GM12878 (cell line): Measurements from ENCODE around the gene SLAMF9. TPM values are rescaled to one million over a fixed set of nuclear protein-coding genes. Genes with fewer than 3 reads are reported as not detected.

Source experiments
- ATAC-seq: fragments of 200-7000 bp; cut with Tn5 transposase; 3 replicates; pipeline ENCODE4 v1.9.1; 2020; ENCODE audit warnings: mild to moderate bottlenecking, moderate library complexity
- BruUV-seq: library from RNA; stranded (reverse); fragments of 400-500 nt; replicated peaks from 2 replicates; lab custom pipeline; 2021; lab: Mats Ljungman, UMichigan
- CTCF ChIA-PET: fragments of 300-600 bp; sonication (Branson Sonifier 250); formaldehyde crosslinking; extraction: SDS; loops from one replicate; lab custom pipeline; 2021; ENCODE audit warnings: inconsistent platforms; lab: Yijun Ruan, JAX
- POLR2A ChIA-PET: fragments of 350-600 bp; formaldehyde crosslinking; extraction: SDS; loops from one replicate; lab custom pipeline; 2021; ENCODE audit warnings: inconsistent platforms; lab: Charles Lee
- RAD21 ChIA-PET: fragments of 300-600 bp; sonication (Branson Sonifier 250); formaldehyde crosslinking; loops from one replicate; lab custom pipeline; 2023; ENCODE audit warnings: antibody characterized with exemption; ENCODE audit not compliant: unreplicated experiment; lab: Charles Lee
- SMC1A ChIA-PET: fragments of 300-600 bp; sonication (Branson Sonifier 250); formaldehyde crosslinking; loops from one replicate; lab custom pipeline; 2023; ENCODE audit not compliant: unreplicated experiment, uncharacterized antibody; lab: Charles Lee
- DNase-seq: peaks from one replicate; pipeline ENCODE4 v3.0.0-alpha.2; 2011; ENCODE audit warnings: low read depth, low spot score
- FAIRE-seq: peaks from 3 replicates; lab custom pipeline; 2011; peaks lifted over from hg19 to GRCh38; lab: Jason Lieb, UNC
- H2AFZ ChIP-seq: 2 replicates; pipeline ENCODE4 v1.6.0; 2011; ENCODE audit warnings: low read depth, low read length, control low read depth; ENCODE audit not compliant: control insufficient read depth
- H3K27ac ChIP-seq: 2 replicates; pipeline ENCODE4 v1.5.1; 2011; ENCODE audit warnings: control low read depth; ENCODE audit not compliant: control insufficient read depth, insufficient read depth
- H3K27me3 ChIP-seq, 2 experiments: replicated peaks in 1 of 2; 2 replicates each; pipeline versions ENCODE4 v1.6.0 to v1.6.1; 2011; ENCODE audit warnings: low read length in 1 of 2; ENCODE audit not compliant: control insufficient read depth in 2 of 2, insufficient read depth in 2 of 2
- H3K36me3 ChIP-seq, 2 experiments: 2 replicates each; pipeline ENCODE4 v1.5.1; 2011; ENCODE audit warnings: low read length in 1 of 2; ENCODE audit not compliant: control insufficient read depth in 2 of 2, insufficient read depth in 2 of 2
- H3K4me1 ChIP-seq: 2 replicates; pipeline ENCODE4 v1.6.1; 2011; ENCODE audit warnings: mild to moderate bottlenecking, low read length, moderate library complexity, mixed read lengths; ENCODE audit not compliant: control insufficient read depth, insufficient read depth
- H3K4me2 ChIP-seq: 2 replicates; pipeline ENCODE4 v1.6.0; 2011; ENCODE audit warnings: control low read depth; ENCODE audit not compliant: control insufficient read depth, insufficient read depth
- H3K4me3 ChIP-seq: fragments of 200-600 bp; sonication (generic); 2 replicates; pipeline ENCODE4 v1.5.1; 2016
- H3K79me2 ChIP-seq: 2 replicates; pipeline ENCODE4 v1.6.0; 2011; ENCODE audit warnings: low read length; ENCODE audit not compliant: control insufficient read depth, insufficient read depth
- H3K9ac ChIP-seq: 2 replicates; pipeline ENCODE4 v1.8.0; 2011; ENCODE audit warnings: low read length, control low read depth, mixed read lengths; ENCODE audit not compliant: control insufficient read depth, insufficient read depth
- H3K9me3 ChIP-seq: replicated peaks from 3 replicates; pipeline ENCODE4 v1.5.1; 2011; ENCODE audit warnings: mild to moderate bottlenecking, low read length; ENCODE audit not compliant: control insufficient read depth, insufficient read depth
- H4K20me1 ChIP-seq: 2 replicates; pipeline ENCODE4 v1.6.0; 2011; ENCODE audit not compliant: control insufficient read depth, insufficient read depth
- BHLHE40 ChIP-seq, 2 experiments: fragments of 450-650 bp in 1 of 2; IDR thresholded peaks; 2 replicates each; pipeline ENCODE4 v1.6.1; 2011 to 2017; ENCODE audit warnings: low read depth in 2 of 2, borderline replicate concordance in 1 of 2, improper control_type of control experiment in 1 of 2, low read length in 1 of 2, mild to moderate bottlenecking in 1 of 2
- BRCA1 ChIP-seq: IDR thresholded peaks from 2 replicates; pipeline ENCODE4 v1.6.1; 2011; ENCODE audit warnings: low read depth, low read length, improper control_type of control experiment
- CEBPB ChIP-seq, 2 experiments: fragments of 150-350 bp in 1 of 2; IDR thresholded peaks; 2 replicates each; pipeline ENCODE4 v1.6.1; 2012 to 2014; ENCODE audit warnings: low read depth in 2 of 2, low read length in 2 of 2, borderline replicate concordance in 1 of 2, inconsistent platforms in 1 of 2
- CHD2 ChIP-seq: IDR thresholded peaks from 2 replicates; pipeline ENCODE4 v1.6.1; 2011; ENCODE audit warnings: low read depth, low read length, improper control_type of control experiment, borderline replicate concordance
- E4F1 ChIP-seq: fragments of 450-650 bp; IDR thresholded peaks from 2 replicates; pipeline ENCODE4 v1.6.1; 2018; ENCODE audit warnings: borderline replicate concordance, mild to moderate bottlenecking; ENCODE audit not compliant: partially characterized antibody
- RAD51 ChIP-seq: fragments of 450-650 bp; IDR thresholded peaks from 2 replicates; pipeline ENCODE4 v1.6.1; 2016; ENCODE audit warnings: moderate library complexity, mild to moderate bottlenecking, inconsistent platforms
- RB1 ChIP-seq: fragments of 450-650 bp; formaldehyde crosslinking; IDR thresholded peaks from 2 replicates; pipeline ENCODE4 v1.6.1; 2017; ENCODE audit warnings: mild to moderate bottlenecking, borderline replicate concordance
- RELB ChIP-seq: fragments of 450-650 bp; IDR thresholded peaks from 2 replicates; pipeline ENCODE4 v1.6.1; 2017; ENCODE audit warnings: low read depth, mild to moderate bottlenecking, moderate library complexity
- SMAD1 ChIP-seq: fragments of 450-650 bp; IDR thresholded peaks from 2 replicates; pipeline ENCODE4 v1.6.1; 2018; ENCODE audit warnings: mild to moderate bottlenecking, low read depth; ENCODE audit not compliant: partially characterized antibody
- SP1 ChIP-seq: IDR thresholded peaks from one replicate; pipeline ENCODE4 v1.6.1; 2011; ENCODE audit warnings: low read depth, low read length
- ZNF217 ChIP-seq: fragments of 450-650 bp; IDR thresholded peaks from 2 replicates; pipeline ENCODE4 v1.6.1; 2017; ENCODE audit warnings: antibody characterized with exemption, mild to moderate bottlenecking
- ZNF622 ChIP-seq: fragments of 450-650 bp; IDR thresholded peaks from 2 replicates; pipeline ENCODE4 v1.6.1; 2017; ENCODE audit warnings: mild to moderate bottlenecking, inconsistent platforms
- ZZZ3 ChIP-seq: IDR thresholded peaks from 2 replicates; pipeline ENCODE4 v1.6.1; 2011; ENCODE audit warnings: low read depth; ENCODE audit not compliant: control insufficient read depth, insufficient read length
- WGBS: methylation state at CpG from one replicate; pipeline ENCODE4 v1.1.6; 2016; ENCODE audit warnings: low lambda C conversion rate; ENCODE audit not compliant: insufficient replicate concordance, insufficient coverage; ENCODE audit errors: missing lambda C conversion rate; 5-methylcytosine and 5-hydroxymethylcytosine counted together
- in situ Hi-C: fragments of 300-500 bp; cut with MboI; formaldehyde crosslinking; loops from 9 replicates; pipeline ENCODE4 v1.14.3; 2018; ENCODE audit warnings: mixed read lengths
- intact Hi-C: fragments of 100-400 bp; cut with micrococcal nuclease; formaldehyde crosslinking; loops from one replicate; pipeline ENCODE4 v1.14.2; 2022; ENCODE audit not compliant: unreplicated experiment
- polyA plus RNA-seq, 11 experiments: library from polyadenylated mRNA; depleted of rRNA in 4 of 11; unstranded in 6 of 11; stranded (reverse) in 5 of 11; fragments of >200 nt; fragmentation: Nextera tagmentation in 4 of 11; fragmentation: Illumina TruSeq in 1 of 11; extraction: Ambion mirVana in 4 of 11; extraction: Trizol in 1 of 11; gene quantifications; 1 replicate in 1 of 11; 2 replicates in 10 of 11; pipeline versions ENCODE4 v1.2.1 to v1.2.3, GENCODE V29; 2011 to 2016; ENCODE audit warnings: inconsistent platforms in 2 of 11, missing spikeins in 2 of 11, low read depth in 1 of 11
- total RNA-seq, 4 experiments: library from RNA; depleted of rRNA in 3 of 4; stranded (reverse); fragments of >200 nt in 3 of 4; fragmentation: Illumina TruSeq in 1 of 4; extraction: Trizol in 1 of 4; gene quantifications; 2 replicates each; pipeline versions ENCODE4 v1.2.1 to v1.2.3, GENCODE V29; 2013 to 2021
- TF ChIP-seq, protein P1 (sequence below): IDR thresholded peaks from 2 replicates; pipeline ENCODE4 v1.6.1; 2011; ENCODE audit warnings: borderline replicate concordance, low read depth, mild to moderate bottlenecking, moderate library complexity, low read length; ENCODE audit not compliant: insufficient read depth, poor library complexity, severe bottlenecking
- TF ChIP-seq, protein P2 (sequence below): fragments of 450-650 bp; IDR thresholded peaks from 2 replicates; pipeline ENCODE4 v1.6.1; 2016; ENCODE audit warnings: mild to moderate bottlenecking
- TF ChIP-seq, protein P3 (sequence below): IDR thresholded peaks from 2 replicates; pipeline ENCODE4 v1.6.1; 2012; ENCODE audit warnings: low read depth, low read length, improper control_type of control experiment

The SLAMF9 gene
- total and polyA plus RNA-seq, 10 of the 15 experiments (the other 5 are each of a cell fraction or from before 2014, with no cell fraction given) = not detected

GRCh38 chr1:159965263-159965662, 11.2 kb upstream of the SLAMF9 start:
- SMC1A ChIA-PET = no interaction called here
- in situ Hi-C loops = no loop called here
- intact Hi-C loops = no loop called here
- Histone ChIP-seq H2AFZ (no peak overlapping the region), H3K9ac (no peak overlapping the region), H3K4me1 (no peaks in the 10 kb centered on the region), H3K9me3 (no peaks in the 10 kb centered on the region), H3K4me2 (no peak overlapping the region), H3K27ac (no peak overlapping the region), H4K20me1 (no peaks in the 10 kb centered on the region), H3K27me3 (peaks cover 4% of the 10 kb centered on the region in 2 experiments; a peak in 3 of 4 replicates), H3K4me3 (no peak overlapping the region), H3K79me2 (no peaks in the 10 kb centered on the region), H3K36me3 (no peaks in the 10 kb centered on the region)
- RAD21 ChIA-PET = no interaction called here
- ATAC-seq = no peak
- no peak for TF ChIP-seq ZZZ3
- no peak for TF ChIP-seq ZNF217
- TF ChIP-seq ZNF622 = no peak
- TF ChIP-seq, protein P1, sequence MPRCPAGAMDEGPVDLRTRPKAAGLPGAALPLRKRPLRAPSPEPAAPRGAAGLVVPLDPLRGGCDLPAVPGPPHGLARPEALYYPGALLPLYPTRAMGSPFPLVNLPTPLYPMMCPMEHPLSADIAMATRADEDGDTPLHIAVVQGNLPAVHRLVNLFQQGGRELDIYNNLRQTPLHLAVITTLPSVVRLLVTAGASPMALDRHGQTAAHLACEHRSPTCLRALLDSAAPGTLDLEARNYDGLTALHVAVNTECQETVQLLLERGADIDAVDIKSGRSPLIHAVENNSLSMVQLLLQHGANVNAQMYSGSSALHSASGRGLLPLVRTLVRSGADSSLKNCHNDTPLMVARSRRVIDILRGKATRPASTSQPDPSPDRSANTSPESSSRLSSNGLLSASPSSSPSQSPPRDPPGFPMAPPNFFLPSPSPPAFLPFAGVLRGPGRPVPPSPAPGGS = no peak
- no peak for TF ChIP-seq RB1
- no peak for TF ChIP-seq E4F1
- TF ChIP-seq CEBPB (IDR thresholded peaks at IDR 0.05; ENCODE audit: borderline replicate concordance in 1 of 2, low read depth in 2 of 2, low read length in 2 of 2) = no peak
- no peak for TF ChIP-seq CHD2
- no peak for TF ChIP-seq BHLHE40 (IDR thresholded peaks at IDR 0.05; ENCODE audit: borderline replicate concordance in 1 of 2, low read depth in 2 of 2, low read length in 1 of 2)
- TF ChIP-seq, protein P2, sequence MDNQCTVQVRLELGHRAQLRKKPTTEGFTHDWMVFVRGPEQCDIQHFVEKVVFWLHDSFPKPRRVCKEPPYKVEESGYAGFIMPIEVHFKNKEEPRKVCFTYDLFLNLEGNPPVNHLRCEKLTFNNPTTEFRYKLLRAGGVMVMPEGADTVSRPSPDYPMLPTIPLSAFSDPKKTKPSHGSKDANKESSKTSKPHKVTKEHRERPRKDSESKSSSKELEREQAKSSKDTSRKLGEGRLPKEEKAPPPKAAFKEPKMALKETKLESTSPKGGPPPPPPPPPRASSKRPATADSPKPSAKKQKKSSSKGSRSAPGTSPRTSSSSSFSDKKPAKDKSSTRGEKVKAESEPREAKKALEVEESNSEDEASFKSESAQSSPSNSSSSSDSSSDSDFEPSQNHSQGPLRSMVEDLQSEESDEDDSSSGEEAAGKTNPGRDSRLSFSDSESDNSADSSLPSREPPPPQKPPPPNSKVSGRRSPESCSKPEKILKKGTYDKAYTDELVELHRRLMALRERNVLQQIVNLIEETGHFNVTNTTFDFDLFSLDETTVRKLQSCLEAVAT = no peak
- no peak for TF ChIP-seq RELB
- no peak for TF ChIP-seq RAD51
- TF ChIP-seq, protein P3, sequence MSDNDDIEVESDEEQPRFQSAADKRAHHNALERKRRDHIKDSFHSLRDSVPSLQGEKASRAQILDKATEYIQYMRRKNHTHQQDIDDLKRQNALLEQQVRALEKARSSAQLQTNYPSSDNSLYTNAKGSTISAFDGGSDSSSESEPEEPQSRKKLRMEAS = no peak
- no peak for TF ChIP-seq SP1
- TF ChIP-seq SMAD1 = no peak
- no peak for TF ChIP-seq BRCA1
- WGBS = 36% methylated on average over 2 of the region's 2 CpGs
- FAIRE-seq = no peak
- DNase-seq = no peak
- POLR2A ChIA-PET = no interaction called here
- BruUV-seq = no TSS peak
- CTCF ChIA-PET = interaction anchor here (0.6 to 3.2 kb wide), 3 partner anchors 29 to 65 kb away, joined by 3 to 14 read pairs (median 4); no protein-coding TSS in a partner anchor
